Activated T-helper 1 cell treated with anti-CD3 and anti-CD28 coated beads, Interleukin-2, amount 50 U/mL, for 16 hours (primary cell): Measurements from ENCODE around the gene KIF14.
"Not testable (repeated sequence)": the region's sequence is repeated elsewhere in the genome, so short reads cannot be mapped to it uniquely, and the experiment has no call there.

Experiments
- DNase-seq, 2 donors: peaks; one replicate each; pipeline ENCODE4 v3.0.0-alpha.2; 2020; ENCODE audit warnings: low read depth in 1 of 2, low spot score in 1 of 2

Gene KIF14

DNA sequence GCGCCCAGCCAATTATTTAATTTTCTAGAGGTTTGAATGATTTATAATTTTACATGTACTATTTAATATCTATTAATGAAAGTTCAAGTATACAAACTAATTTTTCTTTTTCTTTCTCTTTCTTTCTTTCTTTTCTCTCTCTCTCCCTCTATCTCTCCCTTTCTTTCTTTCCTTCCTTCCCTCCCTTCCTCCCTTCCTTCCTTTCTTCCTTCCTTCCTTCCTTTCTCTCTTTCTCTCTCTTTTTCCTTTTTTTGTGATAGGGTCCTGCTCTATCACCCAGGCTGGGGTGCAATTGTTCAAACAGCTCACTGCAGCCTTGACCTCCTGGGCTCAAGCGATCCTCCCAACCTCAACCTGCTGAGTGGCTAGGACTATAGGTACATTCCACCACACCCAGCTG, 16.1 kb upstream of the KIF14 start:
- no peak for DNase-seq

DNA sequence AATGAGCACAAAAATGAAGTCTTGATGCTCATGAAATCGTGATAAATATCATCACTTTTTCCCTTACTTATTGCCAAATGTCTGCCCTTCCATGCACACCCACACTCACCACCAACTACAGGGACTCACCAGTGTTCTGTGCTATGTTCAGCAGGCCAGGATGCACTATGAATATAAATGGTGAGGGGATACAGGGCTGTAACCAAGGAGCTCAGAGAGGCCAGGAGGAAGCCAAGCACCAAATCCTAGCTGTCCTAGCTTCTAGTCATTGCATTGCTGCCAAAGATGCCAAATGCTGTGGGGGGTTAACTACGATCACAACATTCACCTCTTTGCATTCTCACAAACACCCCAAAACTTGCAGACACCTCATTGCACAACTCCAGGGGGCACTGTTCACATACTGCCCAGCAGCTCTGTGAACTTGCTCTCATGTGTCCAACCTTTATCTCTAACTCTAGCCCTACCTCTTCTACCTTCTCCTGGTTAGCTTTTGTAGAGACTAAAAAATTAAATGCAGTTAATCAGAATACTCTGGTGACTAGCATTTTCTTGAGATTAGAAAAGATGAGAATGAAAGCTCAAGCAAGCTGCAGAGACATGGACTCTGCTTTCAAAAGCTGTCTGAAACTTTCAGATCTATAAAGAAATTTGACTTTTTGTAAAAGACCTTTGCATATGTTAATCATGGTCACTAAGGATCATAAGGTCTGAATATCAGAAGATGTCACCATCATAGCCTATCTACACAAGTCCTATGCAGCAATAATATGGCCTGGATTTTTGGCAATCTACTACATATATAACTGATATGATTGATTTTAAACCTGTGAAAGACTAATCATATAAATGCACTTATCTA, 13.9 kb upstream of the KIF14 start:
- no peak for DNase-seq

- DNase-seq = no peak
These were observed 10.8 kb upstream of the KIF14 start for GRCh38 chr1:200631375-200631774.

GRCh38 chr1:200630515-200630899, 10.0 kb upstream of the KIF14 start:
- DNase-seq = not testable (repeated sequence)

DNA sequence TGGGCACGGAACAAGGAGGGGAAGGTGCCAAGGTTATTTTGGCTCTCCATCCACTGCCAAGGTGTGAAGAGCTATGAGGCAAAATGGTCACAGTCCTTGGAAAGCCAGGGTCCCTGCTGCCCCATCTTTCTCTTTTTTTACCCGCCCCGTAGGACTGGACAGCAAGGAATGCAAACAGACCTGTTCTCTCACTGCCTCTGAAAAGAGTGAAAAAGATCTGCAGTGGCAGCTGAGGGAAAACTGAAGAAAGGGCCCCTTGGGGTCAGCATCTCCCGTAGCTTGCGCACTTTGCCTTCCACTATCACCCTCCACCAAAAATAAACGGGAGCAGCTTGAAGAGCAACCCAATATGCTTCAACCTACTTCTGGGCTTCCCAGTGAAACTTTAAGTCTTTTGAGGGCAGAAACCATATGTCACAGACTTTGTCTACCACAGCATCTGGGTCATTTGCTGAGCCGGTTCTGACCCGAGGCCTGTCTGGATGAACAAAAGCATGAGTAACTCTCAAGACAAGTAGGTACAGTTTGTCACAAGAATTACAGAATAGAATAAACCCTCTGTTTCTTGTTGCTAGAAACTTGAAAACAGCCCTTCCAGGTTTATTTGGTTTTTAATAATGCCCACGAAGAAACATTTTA, 9.4 kb upstream of the KIF14 start:
- no peak for DNase-seq

- no peak for DNase-seq
These were observed 7.8 kb upstream of the KIF14 start for GRCh38 chr1:200628223-200628881.

DNA sequence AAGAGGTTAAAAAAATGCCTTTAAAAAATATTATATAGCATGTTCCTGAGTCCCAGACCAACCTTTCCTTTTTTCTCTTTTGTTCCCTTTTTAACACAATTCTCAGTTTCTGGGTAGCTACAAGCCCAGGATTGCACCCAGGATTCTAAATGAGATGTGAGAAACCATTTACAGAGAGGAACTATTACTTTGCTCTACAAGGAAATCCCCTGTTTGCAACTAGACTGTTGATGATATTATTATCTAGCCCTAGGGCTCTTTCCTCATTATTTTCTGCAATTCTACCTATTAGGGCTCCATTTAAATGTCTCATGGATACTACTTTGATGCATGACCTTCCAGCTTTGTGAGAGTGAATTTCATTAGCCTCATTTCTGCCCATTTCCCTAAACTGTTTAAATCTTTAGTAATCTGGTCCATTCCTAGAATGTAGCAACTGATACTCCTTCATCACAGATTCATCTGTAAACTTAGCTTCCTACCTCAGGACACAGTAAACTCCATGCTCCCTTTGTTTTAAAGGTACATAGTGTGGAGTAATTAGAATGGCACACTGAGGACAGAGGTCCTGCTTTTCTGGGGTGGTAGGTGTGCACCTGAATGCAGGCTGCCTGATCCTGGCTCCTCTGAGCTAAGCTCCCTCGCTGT, 7.1 kb upstream of the KIF14 start:
- no peak for DNase-seq

- DNase-seq = no peak
These were observed 6.4 kb upstream of the KIF14 start for GRCh38 chr1:200626853-200627534.

GRCh38 chr1:200625381-200625824, 4.9 kb upstream of the KIF14 start:
- no peak for DNase-seq

DNA sequence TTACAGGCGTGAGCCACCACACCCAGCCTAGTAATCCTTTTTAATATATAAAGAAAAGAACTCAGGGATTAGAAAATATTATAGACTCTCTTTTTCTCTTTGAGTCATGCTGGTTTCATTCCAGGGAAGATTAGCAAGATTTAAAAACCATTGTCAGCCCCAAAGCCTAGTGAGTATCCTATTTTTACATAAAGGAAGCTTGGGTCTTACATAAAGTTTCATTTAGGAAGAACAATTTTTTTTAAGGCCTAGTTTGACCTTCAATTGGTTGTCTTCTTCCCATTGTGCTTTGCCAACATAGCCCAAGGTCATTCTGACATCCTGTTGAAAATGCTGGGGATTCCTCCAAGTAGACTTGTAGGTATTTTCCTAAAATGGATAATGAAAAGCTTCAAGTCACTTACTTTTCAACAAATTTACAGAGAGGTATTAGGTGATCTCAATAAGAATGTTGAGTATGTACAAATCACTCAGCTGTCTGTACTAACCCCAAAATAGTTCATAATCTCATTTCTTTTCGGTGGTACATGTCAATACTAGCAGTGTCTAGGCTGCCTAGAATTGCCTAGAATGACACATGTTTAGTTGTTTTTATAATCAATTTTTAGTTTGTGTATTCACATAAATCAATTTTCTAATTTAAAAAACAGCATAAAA, 4.3 kb upstream of the KIF14 start:
- no peak for DNase-seq

DNA sequence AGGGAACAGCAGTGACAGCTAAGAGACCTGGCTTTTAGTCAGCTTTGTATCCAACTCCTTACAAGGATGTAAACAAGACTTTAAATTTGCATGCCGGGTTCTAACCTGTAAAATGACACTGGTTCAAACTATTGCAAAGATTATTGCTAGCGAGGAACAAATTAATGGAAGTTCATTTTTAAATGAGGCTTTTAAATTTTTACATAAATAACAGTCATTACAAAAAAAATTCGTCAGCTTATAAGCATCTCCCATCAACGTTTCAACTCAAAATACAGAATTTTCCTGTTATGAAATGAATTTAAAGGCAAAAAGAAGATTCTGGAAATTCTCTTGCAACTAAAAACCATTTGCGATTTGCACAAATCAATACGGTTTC, 668 bp downstream of the KIF14 start:
- no peak for DNase-seq

GRCh38 chr1:200610846-200611245, 9.7 kb downstream of the KIF14 start:
- DNase-seq = no peak

DNA sequence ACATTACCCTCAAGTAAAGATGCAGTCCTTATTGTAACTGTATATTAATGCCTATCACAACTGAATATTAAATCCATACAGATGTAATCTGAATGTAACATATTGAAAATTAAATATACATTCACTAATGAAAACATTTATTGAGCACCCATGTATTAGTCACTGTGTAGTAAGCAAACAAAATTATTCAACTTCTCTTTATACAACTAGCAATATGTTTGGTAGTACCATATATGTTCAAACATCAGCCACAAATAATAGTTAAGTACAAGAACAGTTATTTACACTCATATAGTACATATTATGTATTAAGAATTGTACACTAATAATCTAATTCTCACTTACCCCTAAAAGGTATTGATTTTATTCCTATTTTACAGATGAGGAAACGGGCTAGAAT, 17.9 kb downstream of the KIF14 start:
- DNase-seq = no peak

DNA sequence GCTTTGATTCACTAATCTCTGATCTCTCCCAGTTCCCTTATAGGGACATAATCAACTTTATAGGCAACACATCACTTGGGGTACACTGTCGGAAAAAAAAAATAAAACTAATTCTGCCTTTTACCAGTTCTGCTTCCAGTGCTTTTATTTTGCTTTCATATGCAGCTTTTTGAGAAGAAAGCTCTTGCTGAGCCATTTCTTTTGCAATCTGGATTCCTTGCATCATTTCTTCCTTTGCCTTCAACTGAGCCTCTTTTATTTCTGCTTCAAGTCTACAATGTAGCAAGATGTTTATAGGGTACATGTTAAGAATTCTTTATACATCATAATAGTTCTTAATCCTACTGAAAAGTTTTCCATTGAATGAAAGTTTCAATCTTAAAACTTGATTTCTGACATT, 30.6 kb downstream of the KIF14 start:
- no peak for DNase-seq

- no peak for DNase-seq
These were observed 31.9 kb downstream of the KIF14 start for GRCh38 chr1:200588698-200589097.

DNA sequence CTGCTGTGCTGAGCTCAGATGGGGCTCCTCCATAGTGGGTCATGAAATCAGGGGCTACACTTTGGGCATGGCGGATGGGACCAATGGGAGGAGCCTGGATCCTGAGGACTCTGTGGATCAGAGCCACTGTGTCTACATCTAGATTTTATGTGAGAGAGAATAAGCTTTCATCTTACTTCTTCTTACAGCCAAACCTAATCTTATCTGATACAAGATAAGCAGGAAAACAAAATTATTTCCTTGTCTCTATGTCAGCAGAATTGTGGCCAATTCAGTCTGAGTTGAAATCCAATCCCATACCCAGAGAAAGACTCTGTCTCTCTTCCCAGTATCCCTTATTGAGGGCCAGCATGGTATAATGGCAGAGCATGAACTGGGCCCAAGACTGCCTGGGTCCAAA, 56.2 kb downstream of the KIF14 start:
- DNase-seq = no peak

GRCh38 chr1:200561856-200562214, 58.7 kb downstream of the KIF14 start:
- DNase-seq = no peak

GRCh38 chr1:200558866-200559459, 61.6 kb downstream of the KIF14 start:
- DNase-seq = no peak

- DNase-seq = no peak
These were observed 64.5 kb downstream of the KIF14 start for GRCh38 chr1:200556002-200556401.

DNA sequence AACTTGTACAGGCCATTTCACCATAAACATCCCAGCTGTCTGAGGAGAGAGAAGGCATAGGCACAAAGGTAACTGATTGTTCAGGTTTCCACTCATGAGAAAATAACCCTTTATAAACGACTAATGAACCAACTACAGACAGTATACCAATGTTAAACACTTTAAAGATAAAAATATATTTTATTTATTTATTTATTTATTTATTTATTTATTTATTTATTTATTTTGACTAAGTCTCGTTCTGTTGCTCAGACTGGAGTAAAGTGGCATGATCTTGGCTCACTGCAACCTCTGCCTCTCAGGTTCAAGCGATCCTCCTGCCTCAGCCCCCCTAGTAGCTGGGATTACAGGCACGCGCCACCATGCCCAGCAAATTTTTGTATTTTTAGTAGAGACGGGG, 67.8 kb downstream of the KIF14 start:
- DNase-seq = not testable (repeated sequence)
